HPDE6-E6E7 (cell line): ENCODE measurements around the gene MR1.
"Not testable (repeated sequence)": the region's sequence is repeated elsewhere in the genome, so short reads cannot be mapped to it uniquely, and the experiment has no call there.

Source experiments
- DNase-seq: peaks from one replicate; pipeline ENCODE4 v3.0.0; 2011; ENCODE audit warnings: missing footprints; ENCODE audit errors: extremely low spot score

Gene MR1

GRCh38 chr1:181028615-181029014, 5.2 kb upstream of the MR1 start:
- DNase-seq: no peak

- DNase-seq: no peak
Observed at GRCh38 chr1:181032535-181032934, 1.2 kb upstream of the MR1 start.

- DNase-seq: peak; percentile 54
Observed at GRCh38 chr1:181033128-181033798, 520 bp upstream of the MR1 start.

- DNase-seq: not testable (repeated sequence)
Observed at GRCh38 chr1:181035210-181035609, 1.4 kb downstream of the MR1 start.

- DNase-seq: no peak
Observed at GRCh38 chr1:181036107-181036836, 2.5 kb downstream of the MR1 start.

GRCh38 chr1:181037386-181037785, 3.6 kb downstream of the MR1 start:
- DNase-seq: no peak

GRCh38 chr1:181038399-181038873, 4.7 kb downstream of the MR1 start:
- DNase-seq: peak; percentile 62

GRCh38 chr1:181040284-181040865, 6.6 kb downstream of the MR1 start:
- DNase-seq: no peak

- DNase-seq: peak; percentile 31
Observed at GRCh38 chr1:181043025-181043888, 9.5 kb downstream of the MR1 start.

GRCh38 chr1:181044449-181044966, 10.7 kb downstream of the MR1 start:
- peak; percentile 91 for DNase-seq

- DNase-seq: not testable (repeated sequence)
Observed at GRCh38 chr1:181045946-181046345, 12.2 kb downstream of the MR1 start.

GRCh38 chr1:181049378-181049777, 15.6 kb downstream of the MR1 start:
- no peak for DNase-seq

- no peak for DNase-seq
Observed at GRCh38 chr1:181050922-181051321, 17.1 kb downstream of the MR1 start.

- no peak for DNase-seq
Observed at GRCh38 chr1:181056560-181056959, 22.8 kb downstream of the MR1 start.

GRCh38 chr1:181057079-181057478, 23.3 kb downstream of the MR1 start:
- DNase-seq: no peak

GRCh38 chr1:181059435-181059834, 25.7 kb downstream of the MR1 start:
- no peak for DNase-seq

GRCh38 chr1:181060066-181060465, 26.3 kb downstream of the MR1 start:
- DNase-seq: no peak

GRCh38 chr1:181060947-181061346, 27.2 kb downstream of the MR1 start:
- DNase-seq: not testable (repeated sequence)

- no peak for DNase-seq
Observed at GRCh38 chr1:181061487-181061886, 27.7 kb downstream of the MR1 start.

GRCh38 chr1:181061891-181062835, 28.4 kb downstream of the MR1 start:
- DNase-seq: no peak
